Liver (tissue), 2 donors: ENCODE data around the gene CLDN15.
"Not testable (repeated sequence)": the region's sequence is repeated elsewhere in the genome, so short reads cannot be mapped to it uniquely, and the experiment has no call there.

Source experiments
- TF ChIP-seq, protein P1 (sequence below): fragments of 150-350 bp; IDR thresholded peaks from 2 replicates; pipeline ENCODE4 v1.5.1; 2017; ENCODE audit warnings: improper control_type of control experiment, low read depth, low read length; ENCODE audit not compliant: missing input control
- TF ChIP-seq, protein P2 (sequence below): IDR thresholded peaks from 2 replicates; pipeline ENCODE4 v1.6.1; 2016; ENCODE audit warnings: antibody characterized with exemption, mild to moderate bottlenecking
- donor health status: healthy.

GRCh38 chr7:101203740-101204738 lies 33.6 kb downstream of the CLDN15 start:
- TF ChIP-seq, protein P1, sequence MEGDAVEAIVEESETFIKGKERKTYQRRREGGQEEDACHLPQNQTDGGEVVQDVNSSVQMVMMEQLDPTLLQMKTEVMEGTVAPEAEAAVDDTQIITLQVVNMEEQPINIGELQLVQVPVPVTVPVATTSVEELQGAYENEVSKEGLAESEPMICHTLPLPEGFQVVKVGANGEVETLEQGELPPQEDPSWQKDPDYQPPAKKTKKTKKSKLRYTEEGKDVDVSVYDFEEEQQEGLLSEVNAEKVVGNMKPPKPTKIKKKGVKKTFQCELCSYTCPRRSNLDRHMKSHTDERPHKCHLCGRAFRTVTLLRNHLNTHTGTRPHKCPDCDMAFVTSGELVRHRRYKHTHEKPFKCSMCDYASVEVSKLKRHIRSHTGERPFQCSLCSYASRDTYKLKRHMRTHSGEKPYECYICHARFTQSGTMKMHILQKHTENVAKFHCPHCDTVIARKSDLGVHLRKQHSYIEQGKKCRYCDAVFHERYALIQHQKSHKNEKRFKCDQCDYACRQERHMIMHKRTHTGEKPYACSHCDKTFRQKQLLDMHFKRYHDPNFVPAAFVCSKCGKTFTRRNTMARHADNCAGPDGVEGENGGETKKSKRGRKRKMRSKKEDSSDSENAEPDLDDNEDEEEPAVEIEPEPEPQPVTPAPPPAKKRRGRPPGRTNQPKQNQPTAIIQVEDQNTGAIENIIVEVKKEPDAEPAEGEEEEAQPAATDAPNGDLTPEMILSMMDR = not testable (repeated sequence)
- TF ChIP-seq, protein P2, sequence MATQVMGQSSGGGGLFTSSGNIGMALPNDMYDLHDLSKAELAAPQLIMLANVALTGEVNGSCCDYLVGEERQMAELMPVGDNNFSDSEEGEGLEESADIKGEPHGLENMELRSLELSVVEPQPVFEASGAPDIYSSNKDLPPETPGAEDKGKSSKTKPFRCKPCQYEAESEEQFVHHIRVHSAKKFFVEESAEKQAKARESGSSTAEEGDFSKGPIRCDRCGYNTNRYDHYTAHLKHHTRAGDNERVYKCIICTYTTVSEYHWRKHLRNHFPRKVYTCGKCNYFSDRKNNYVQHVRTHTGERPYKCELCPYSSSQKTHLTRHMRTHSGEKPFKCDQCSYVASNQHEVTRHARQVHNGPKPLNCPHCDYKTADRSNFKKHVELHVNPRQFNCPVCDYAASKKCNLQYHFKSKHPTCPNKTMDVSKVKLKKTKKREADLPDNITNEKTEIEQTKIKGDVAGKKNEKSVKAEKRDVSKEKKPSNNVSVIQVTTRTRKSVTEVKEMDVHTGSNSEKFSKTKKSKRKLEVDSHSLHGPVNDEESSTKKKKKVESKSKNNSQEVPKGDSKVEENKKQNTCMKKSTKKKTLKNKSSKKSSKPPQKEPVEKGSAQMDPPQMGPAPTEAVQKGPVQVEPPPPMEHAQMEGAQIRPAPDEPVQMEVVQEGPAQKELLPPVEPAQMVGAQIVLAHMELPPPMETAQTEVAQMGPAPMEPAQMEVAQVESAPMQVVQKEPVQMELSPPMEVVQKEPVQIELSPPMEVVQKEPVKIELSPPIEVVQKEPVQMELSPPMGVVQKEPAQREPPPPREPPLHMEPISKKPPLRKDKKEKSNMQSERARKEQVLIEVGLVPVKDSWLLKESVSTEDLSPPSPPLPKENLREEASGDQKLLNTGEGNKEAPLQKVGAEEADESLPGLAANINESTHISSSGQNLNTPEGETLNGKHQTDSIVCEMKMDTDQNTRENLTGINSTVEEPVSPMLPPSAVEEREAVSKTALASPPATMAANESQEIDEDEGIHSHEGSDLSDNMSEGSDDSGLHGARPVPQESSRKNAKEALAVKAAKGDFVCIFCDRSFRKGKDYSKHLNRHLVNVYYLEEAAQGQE = not testable (repeated sequence)
